ENCODE results near the gene SPATA33. TPM values are rescaled to one million over a fixed set of nuclear protein-coding genes. Genes with fewer than 3 reads are reported as not detected.
A peak's percentile ranks its signal among the peaks of the same experiment; 100 is the strongest.
"Not testable (repeated sequence)": the region's sequence is repeated elsewhere in the genome, so short reads cannot be mapped to it uniquely, and the experiment has no call there.

Gene SPATA33
- total RNA-seq, 4 donors from 2014 or later = 1.2 to 2.7 (median 2.1) TPM

- Histone ChIP-seq H3K27ac (no peak overlapping the region), H3K9me3 (no peaks in the 10 kb centered on the region), H3K4me1 (peaks cover 15 to 17% of the 10 kb centered on the region in 2 donors), H3K27me3 (peaks cover 0 to 5% (median 0%) of the 10 kb centered on the region in 3 donors), H3K36me3 (peaks cover 0 to 31% of the 10 kb centered on the region in 2 donors), H3K4me3 (no peak overlapping the region)
- in situ Hi-C loops (cut with MboI; ENCODE audit: low sequenced_read_pairs in 4 of 4) = no loop called here
- ATAC-seq (no peak), DNase-seq (peak in 1 of 2 donors; percentile 10)
- TF ChIP-seq CTCF (IDR thresholded peaks at IDR 0.05 in 4 of 5, conservative IDR thresholded peaks at IDR 0.05 in 1 of 5) (peak in 1 of 5 experiments; percentile 7), POLR2A (IDR thresholded peaks at IDR 0.05) (no peak)
- intact Hi-C loops (cut with DNase I; ENCODE audit: low total_unique reads) = no loop called here
Measured at GRCh38 chr16:89697616-89698331, 40.1 kb downstream of the SPATA33 start.

- peaks cover 0 to 22% of the 10 kb centered on the region in 2 donors for H3K36me3 ChIP-seq
- H3K9me3 ChIP-seq; DNase-seq; H3K4me3 ChIP-seq; H3K27ac ChIP-seq; ATAC-seq; intact Hi-C loops (cut with DNase I; ENCODE audit: low total_unique reads); in situ Hi-C loops (cut with MboI; ENCODE audit: low sequenced_read_pairs in 4 of 4): not testable (repeated sequence)
- H3K27me3 ChIP-seq = peaks cover 0 to 14% (median 0%) of the 10 kb centered on the region in 3 donors
- H3K4me1 ChIP-seq = peaks cover 15 to 17% of the 10 kb centered on the region in 2 donors
Measured at GRCh38 chr16:89698717-89699116, 41.1 kb downstream of the SPATA33 start.

- peaks cover 15 to 17% of the 10 kb centered on the region in 2 donors for H3K4me1 ChIP-seq
- in situ Hi-C loops (cut with MboI; ENCODE audit: low sequenced_read_pairs in 4 of 4) (loop anchor here in 2 of 4 donors (10.0 kb wide), 2 partner anchors 95 to 175 kb away; partner anchors contain the start of gene TCF25 (in 1 of the 2)), intact Hi-C loops (cut with DNase I; ENCODE audit: low total_unique reads) (loop anchor here (1.0 kb wide), 5 partner anchors 13 to 174 kb away; partner anchors contain the start of genes CDK10, CHMP1A, SPATA33 and TCF25)
- H3K36me3 ChIP-seq = peaks cover 0 to 14% of the 10 kb centered on the region in 2 donors
- peak overlapping the region in 3 of 4 donors; percentile 64 to 84 (median 70) for H3K4me3 ChIP-seq
- not testable (repeated sequence) for H3K9me3 ChIP-seq, DNase-seq, ATAC-seq
- peak overlapping the region in 2 of 4 donors; percentile 47 to 67 for H3K27ac ChIP-seq
- peaks cover 0 to 19% (median 5%) of the 10 kb centered on the region in 3 donors for H3K27me3 ChIP-seq
Measured at GRCh38 chr16:89699629-89700099, 42.0 kb downstream of the SPATA33 start.

GRCh38 chr16:89700100-89700648 lies 42.5 kb downstream of the SPATA33 start:
- intact Hi-C loops (cut with DNase I; ENCODE audit: low total_unique reads) = loop anchor here (1.0 kb wide), 5 partner anchors 14 to 173 kb away; partner anchors contain the start of genes CDK10, CHMP1A, SPATA33 and TCF25
- in situ Hi-C loops (cut with MboI; ENCODE audit: low sequenced_read_pairs in 4 of 4) = loop anchor here in 2 of 4 donors (10.0 kb wide), 2 partner anchors 95 to 175 kb away; partner anchors contain the start of gene TCF25 (in 1 of the 2)
- H3K27me3 ChIP-seq = peaks cover 0 to 19% (median 5%) of the 10 kb centered on the region in 3 donors
- peak overlapping the region; percentile 62 to 67 (median 66) for H3K27ac ChIP-seq
- ATAC-seq (peak; percentile 77 to 83), DNase-seq (peak; percentile 95 to 97)
- TF ChIP-seq POLR2A (IDR thresholded peaks at IDR 0.05) (peak in 1 of 2 donors; percentile 23), CTCF (IDR thresholded peaks at IDR 0.05 in 4 of 5, conservative IDR thresholded peaks at IDR 0.05 in 1 of 5) (peak; percentile 70 to 85 (median 77))
- H3K4me1 ChIP-seq = peaks cover 15 to 17% of the 10 kb centered on the region in 2 donors
- no peaks in the 10 kb centered on the region for H3K9me3 ChIP-seq
- peak overlapping the region; percentile 62 to 84 (median 67) for H3K4me3 ChIP-seq
- peaks cover 0 to 9% of the 10 kb centered on the region in 2 donors for H3K36me3 ChIP-seq

GRCh38 chr16:89700649-89701424 lies 43.2 kb downstream of the SPATA33 start:
- peaks cover 0 to 2% of the 10 kb centered on the region in 2 donors for H3K36me3 ChIP-seq
- ATAC-seq = peak in 1 of 2 donors; percentile 4
- H3K27me3 ChIP-seq = peaks cover 0 to 19% (median 5%) of the 10 kb centered on the region in 3 donors
- intact Hi-C loops (cut with DNase I; ENCODE audit: low total_unique reads) = loop anchor here (1.0 kb wide), 6 partner anchors 15 to 172 kb away; partner anchors contain the start of genes CDK10, CHMP1A, SPATA33 and TCF25
- H3K27ac ChIP-seq = peak overlapping the region; percentile 66 to 68 (median 66)
- peak overlapping the region; percentile 62 to 84 (median 67) for H3K4me3 ChIP-seq
- peak in 1 of 2 donors; percentile 30 for DNase-seq
- no peaks in the 10 kb centered on the region for H3K9me3 ChIP-seq
- peaks cover 15 to 17% of the 10 kb centered on the region in 2 donors for H3K4me1 ChIP-seq
- TF ChIP-seq POLR2A (IDR thresholded peaks at IDR 0.05) (no peak), CTCF (IDR thresholded peaks at IDR 0.05 in 4 of 5, conservative IDR thresholded peaks at IDR 0.05 in 1 of 5) (no peak)
- in situ Hi-C loops (cut with MboI; ENCODE audit: low sequenced_read_pairs in 4 of 4) = loop anchor here in 2 of 4 donors (10.0 kb wide), 2 partner anchors 94 to 174 kb away; partner anchors contain the start of gene TCF25 (in 1 of the 2)
